HG03521 (cell line): Measurements from ENCODE around the gene PAX3.

ENCODE experiments used
- ATAC-seq: cut with Tn5 transposase; IDR thresholded peaks from one replicate; pipeline ENCODE4 v1.9.1; 2021; ENCODE audit warnings: mild to moderate bottlenecking, moderate library complexity; ENCODE audit not compliant: unreplicated experiment

Gene PAX3

GRCh38 chr2:222297600-222297935, 1.2 kb downstream of the PAX3 start:
- no peak for ATAC-seq

GRCh38 chr2:222296911-222297599, 1.7 kb downstream of the PAX3 start:
- no peak for ATAC-seq

- no peak for ATAC-seq
These were observed 2.5 kb downstream of the PAX3 start for GRCh38 chr2:222296311-222296741.

- no peak for ATAC-seq
These were observed 3.3 kb downstream of the PAX3 start for GRCh38 chr2:222295368-222296062.

- no peak for ATAC-seq
These were observed 3.8 kb downstream of the PAX3 start for GRCh38 chr2:222294996-222295367.

- ATAC-seq: no peak
These were observed 4.9 kb downstream of the PAX3 start for GRCh38 chr2:222293660-222294630.

- ATAC-seq: no peak
These were observed 6.4 kb downstream of the PAX3 start for GRCh38 chr2:222292149-222293134.

- no peak for ATAC-seq
These were observed 7.3 kb downstream of the PAX3 start for GRCh38 chr2:222291485-222291841.

- no peak for ATAC-seq
These were observed 7.9 kb downstream of the PAX3 start for GRCh38 chr2:222290736-222291484.

GRCh38 chr2:222290401-222290735, 8.4 kb downstream of the PAX3 start:
- ATAC-seq: no peak

- no peak for ATAC-seq
These were observed 9.3 kb downstream of the PAX3 start for GRCh38 chr2:222289278-222290160.

- ATAC-seq: no peak
These were observed 10.1 kb downstream of the PAX3 start for GRCh38 chr2:222288590-222289277.

- no peak for ATAC-seq
These were observed 10.8 kb downstream of the PAX3 start for GRCh38 chr2:222287862-222288479.

- ATAC-seq: no peak
These were observed 14.3 kb downstream of the PAX3 start for GRCh38 chr2:222284466-222284865.

GRCh38 chr2:222283634-222284033, 15.2 kb downstream of the PAX3 start:
- ATAC-seq: no peak

GRCh38 chr2:222281506-222281905, 17.3 kb downstream of the PAX3 start:
- no peak for ATAC-seq

- no peak for ATAC-seq
These were observed 18.0 kb downstream of the PAX3 start for GRCh38 chr2:222280795-222281194.

GRCh38 chr2:222272446-222273015, 26.3 kb downstream of the PAX3 start:
- ATAC-seq: no peak
